ENCODE data around the gene RIPOR2. TPM values are rescaled to one million over a fixed set of nuclear protein-coding genes. Genes with fewer than 3 reads are reported as not detected.

The RIPOR2 gene
- total and polyA plus RNA-seq, 2 of the 13 experiments (the other 11 are each of a cell fraction or from before 2014, with no cell fraction given) = 0.02 to 0.05 TPM

DNA sequence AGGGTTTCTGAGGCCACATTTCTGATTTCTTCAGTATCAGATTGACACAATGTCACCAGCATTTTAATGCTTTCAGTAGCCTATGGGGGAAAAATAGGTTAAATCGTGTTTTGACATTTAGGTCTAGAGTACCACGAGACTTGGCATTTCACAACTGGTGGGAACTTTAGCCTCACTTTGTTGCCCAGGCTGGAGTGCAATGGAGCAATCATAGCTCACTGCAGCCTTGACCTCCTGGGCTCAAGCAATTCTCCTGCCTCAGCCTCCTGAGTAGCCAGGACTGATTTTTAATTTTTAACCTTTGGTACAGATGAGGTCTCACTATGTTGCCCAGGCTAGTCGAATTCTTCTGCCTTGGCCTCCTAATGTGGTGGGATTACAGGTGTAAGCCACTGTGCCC, 126.0 kb downstream of the RIPOR2 start (continued):
- TF ChIP-seq, protein P1, sequence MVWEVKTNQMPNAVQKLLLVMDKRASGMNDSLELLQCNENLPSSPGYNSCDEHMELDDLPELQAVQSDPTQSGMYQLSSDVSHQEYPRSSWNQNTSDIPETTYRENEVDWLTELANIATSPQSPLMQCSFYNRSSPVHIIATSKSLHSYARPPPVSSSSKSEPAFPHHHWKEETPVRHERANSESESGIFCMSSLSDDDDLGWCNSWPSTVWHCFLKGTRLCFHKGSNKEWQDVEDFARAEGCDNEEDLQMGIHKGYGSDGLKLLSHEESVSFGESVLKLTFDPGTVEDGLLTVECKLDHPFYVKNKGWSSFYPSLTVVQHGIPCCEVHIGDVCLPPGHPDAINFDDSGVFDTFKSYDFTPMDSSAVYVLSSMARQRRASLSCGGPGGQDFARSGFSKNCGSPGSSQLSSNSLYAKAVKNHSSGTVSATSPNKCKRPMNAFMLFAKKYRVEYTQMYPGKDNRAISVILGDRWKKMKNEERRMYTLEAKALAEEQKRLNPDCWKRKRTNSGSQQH (CRISPR knock-in tag; IDR thresholded peaks at IDR 0.05; ENCODE audit: low read depth) = no peak
- no peak for TF ChIP-seq ZNF557 (CRISPR knock-in tag; IDR thresholded peaks at IDR 0.05)
- TF ChIP-seq, protein P2, sequence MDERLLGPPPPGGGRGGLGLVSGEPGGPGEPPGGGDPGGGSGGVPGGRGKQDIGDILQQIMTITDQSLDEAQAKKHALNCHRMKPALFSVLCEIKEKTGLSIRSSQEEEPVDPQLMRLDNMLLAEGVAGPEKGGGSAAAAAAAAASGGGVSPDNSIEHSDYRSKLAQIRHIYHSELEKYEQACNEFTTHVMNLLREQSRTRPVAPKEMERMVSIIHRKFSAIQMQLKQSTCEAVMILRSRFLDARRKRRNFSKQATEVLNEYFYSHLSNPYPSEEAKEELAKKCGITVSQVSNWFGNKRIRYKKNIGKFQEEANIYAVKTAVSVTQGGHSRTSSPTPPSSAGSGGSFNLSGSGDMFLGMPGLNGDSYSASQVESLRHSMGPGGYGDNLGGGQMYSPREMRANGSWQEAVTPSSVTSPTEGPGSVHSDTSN (CRISPR knock-in tag; IDR thresholded peaks at IDR 0.05) = no peak

DNA sequence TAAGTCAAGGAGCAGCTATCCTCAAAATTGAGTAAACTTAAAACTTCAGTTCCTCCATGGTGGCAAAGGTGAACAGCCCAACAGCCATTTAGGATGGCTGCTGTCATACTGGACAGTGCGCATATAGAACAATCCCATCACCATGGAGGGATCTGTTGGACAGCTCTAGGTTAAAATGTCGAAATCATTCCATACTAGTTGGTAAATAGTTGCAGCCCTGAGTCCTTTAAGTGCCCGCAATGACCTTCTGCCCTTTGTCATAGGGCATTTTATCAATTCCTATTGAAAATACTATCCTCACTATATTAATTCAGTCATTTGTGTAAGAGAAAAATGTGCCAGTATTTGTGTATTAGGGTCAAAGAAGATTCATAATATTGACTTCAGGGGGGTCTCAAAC, 128.2 kb downstream of the RIPOR2 start:
- intact Hi-C loops (cut with micrococcal nuclease; ENCODE audit: unreplicated experiment) = no loop called here
- DNase-seq (ENCODE audit: low spot score) (no peak), FAIRE-seq (no peak), ATAC-seq (no peak)
- TF ChIP-seq CHD2 (IDR thresholded peaks at IDR 0.05; ENCODE audit: low read depth, low read length) (no peak), NR2F6 (IDR thresholded peaks at IDR 0.05) (peak; percentile 52; the same call in 1 of the 2 replicates), NR2F6 (CRISPR knock-in tag; IDR thresholded peaks at IDR 0.05) (no peak), SMAD9 (CRISPR knock-in tag; IDR thresholded peaks at IDR 0.05) (no peak)
- TF ChIP-seq, protein P3, sequence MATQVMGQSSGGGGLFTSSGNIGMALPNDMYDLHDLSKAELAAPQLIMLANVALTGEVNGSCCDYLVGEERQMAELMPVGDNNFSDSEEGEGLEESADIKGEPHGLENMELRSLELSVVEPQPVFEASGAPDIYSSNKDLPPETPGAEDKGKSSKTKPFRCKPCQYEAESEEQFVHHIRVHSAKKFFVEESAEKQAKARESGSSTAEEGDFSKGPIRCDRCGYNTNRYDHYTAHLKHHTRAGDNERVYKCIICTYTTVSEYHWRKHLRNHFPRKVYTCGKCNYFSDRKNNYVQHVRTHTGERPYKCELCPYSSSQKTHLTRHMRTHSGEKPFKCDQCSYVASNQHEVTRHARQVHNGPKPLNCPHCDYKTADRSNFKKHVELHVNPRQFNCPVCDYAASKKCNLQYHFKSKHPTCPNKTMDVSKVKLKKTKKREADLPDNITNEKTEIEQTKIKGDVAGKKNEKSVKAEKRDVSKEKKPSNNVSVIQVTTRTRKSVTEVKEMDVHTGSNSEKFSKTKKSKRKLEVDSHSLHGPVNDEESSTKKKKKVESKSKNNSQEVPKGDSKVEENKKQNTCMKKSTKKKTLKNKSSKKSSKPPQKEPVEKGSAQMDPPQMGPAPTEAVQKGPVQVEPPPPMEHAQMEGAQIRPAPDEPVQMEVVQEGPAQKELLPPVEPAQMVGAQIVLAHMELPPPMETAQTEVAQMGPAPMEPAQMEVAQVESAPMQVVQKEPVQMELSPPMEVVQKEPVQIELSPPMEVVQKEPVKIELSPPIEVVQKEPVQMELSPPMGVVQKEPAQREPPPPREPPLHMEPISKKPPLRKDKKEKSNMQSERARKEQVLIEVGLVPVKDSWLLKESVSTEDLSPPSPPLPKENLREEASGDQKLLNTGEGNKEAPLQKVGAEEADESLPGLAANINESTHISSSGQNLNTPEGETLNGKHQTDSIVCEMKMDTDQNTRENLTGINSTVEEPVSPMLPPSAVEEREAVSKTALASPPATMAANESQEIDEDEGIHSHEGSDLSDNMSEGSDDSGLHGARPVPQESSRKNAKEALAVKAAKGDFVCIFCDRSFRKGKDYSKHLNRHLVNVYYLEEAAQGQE (IDR thresholded peaks at IDR 0.05; ENCODE audit: borderline replicate concordance in 1 of 2, low read depth in 1 of 2, low read length in 2 of 2) = 0 out of 4 replicates have a peak, but pooled peaks of 1 of the 2 experiments have one; percentile 54
- Histone ChIP-seq H3K27me3 (ENCODE audit: control insufficient read depth in 1 of 2, insufficient read depth in 2 of 2, low read length in 2 of 2) (no peaks in the 10 kb centered on the region), H3K4me1 (ENCODE audit: insufficient read depth, low read length) (peaks cover 61% of the 10 kb centered on the region), H2AFZ (ENCODE audit: low read length) (no peak overlapping the region), H3K79me2 (ENCODE audit: insufficient read depth, low read length) (no peaks in the 10 kb centered on the region), H3K4me3 (replicated peaks in 1 of 3; ENCODE audit: insufficient read depth in 1 of 3, low read depth in 2 of 3, low read length in 3 of 3) (no peak overlapping the region), H3K36me3 (replicated peaks in 1 of 2; ENCODE audit: control insufficient read depth in 1 of 2, insufficient read depth in 2 of 2, low read length in 2 of 2) (no peaks in the 10 kb centered on the region), H3K4me2 (ENCODE audit: low read depth, low read length) (no peak overlapping the region), H3K27ac (ENCODE audit: extremely low read length, insufficient read depth, low read length) (no peak overlapping the region), H3K9me3 (ENCODE audit: low read length) (no peaks in the 10 kb centered on the region), H3K9ac (ENCODE audit: insufficient read depth, low read depth, low read length) (no peak overlapping the region), H4K20me1 (ENCODE audit: insufficient read depth, low read length) (no peaks in the 10 kb centered on the region)
- in situ Hi-C loops (cut with HindIII; ENCODE audit: extremely low pct_ligation_motif_present, low pct_unique_long_range_greater_than_20kb) = no loop called here
- WGBS (ENCODE audit: low lambda C conversion rate) = 62% methylated on average over 3 of the region's 3 CpGs
- CTCF ChIA-PET (ENCODE audit: low intra/inter-chr PET ratio, low total read pairs) = no interaction called here
- no TSS peak for BruUV-seq (replicated peaks)
- POLR2A ChIA-PET = no interaction called here
